Non-pigmented ciliary epithelial cell (primary cell): ENCODE results near the gene SCAP.
"Not testable (repeated sequence)": the region's sequence is repeated elsewhere in the genome, so short reads cannot be mapped to it uniquely, and the experiment has no call there.

Experiments used
- DNase-seq: peaks from one replicate; pipeline ENCODE4 v3.0.0-alpha.2; 2010; ENCODE audit warnings: low read depth

SCAP gene

DNA sequence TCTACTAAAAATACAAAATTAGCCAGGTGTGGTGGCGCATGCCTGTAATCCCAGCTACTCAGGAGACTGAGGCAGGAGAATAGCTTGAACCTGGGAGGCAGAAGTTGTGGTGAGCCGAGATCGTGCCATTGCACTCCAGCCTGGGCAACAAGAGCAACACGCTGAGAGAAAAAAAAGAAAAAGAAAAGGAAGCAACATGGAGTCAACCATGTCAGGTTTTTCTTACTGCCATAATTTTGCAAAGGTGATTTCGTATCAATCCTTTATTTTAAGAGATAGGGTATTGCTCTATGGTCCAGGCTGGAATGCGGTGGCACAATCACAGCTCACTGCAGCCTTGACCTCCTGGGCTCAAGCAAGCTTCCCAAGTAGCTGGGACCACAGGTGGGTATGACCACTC lies 4.5 kb upstream of the SCAP start:
- DNase-seq, result not testable (repeated sequence)

DNA sequence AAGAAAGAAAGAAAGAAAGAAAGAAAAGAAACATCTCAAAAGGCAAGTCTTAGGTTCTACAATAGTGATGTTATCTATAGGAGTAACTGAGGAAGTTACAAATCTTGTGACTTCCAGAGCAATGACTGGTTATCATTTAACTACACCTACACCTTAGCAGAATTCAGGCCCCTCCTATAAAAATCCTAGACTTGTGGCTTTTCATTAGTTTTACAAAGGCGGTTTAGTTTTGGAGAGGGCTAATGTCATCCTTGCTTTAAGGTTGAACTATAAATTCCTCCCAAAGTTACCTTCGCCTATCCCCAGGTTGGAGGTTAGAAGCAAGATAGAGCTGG lies 4.1 kb upstream of the SCAP start:
- DNase-seq, result no peak

DNA sequence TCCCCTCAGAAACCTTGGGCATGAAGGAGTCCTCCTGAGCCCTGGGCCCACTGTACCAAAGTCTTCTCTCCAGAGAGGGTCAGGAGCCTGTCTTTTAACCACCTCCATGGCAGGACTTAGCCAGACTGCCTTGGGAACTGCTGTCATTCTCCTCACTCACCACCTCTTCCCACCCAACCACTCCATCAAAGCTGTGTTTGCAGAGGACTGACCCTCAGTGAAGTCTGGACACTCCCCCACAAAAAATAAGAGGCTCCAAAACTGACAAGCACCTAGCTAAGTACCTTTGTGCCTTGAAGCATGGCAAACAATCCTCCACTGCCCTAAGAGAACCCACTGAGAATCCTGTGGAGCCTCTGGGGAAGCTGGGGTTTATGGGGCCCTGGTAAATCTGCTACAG lies 2.3 kb upstream of the SCAP start:
- DNase-seq, result no peak

DNA sequence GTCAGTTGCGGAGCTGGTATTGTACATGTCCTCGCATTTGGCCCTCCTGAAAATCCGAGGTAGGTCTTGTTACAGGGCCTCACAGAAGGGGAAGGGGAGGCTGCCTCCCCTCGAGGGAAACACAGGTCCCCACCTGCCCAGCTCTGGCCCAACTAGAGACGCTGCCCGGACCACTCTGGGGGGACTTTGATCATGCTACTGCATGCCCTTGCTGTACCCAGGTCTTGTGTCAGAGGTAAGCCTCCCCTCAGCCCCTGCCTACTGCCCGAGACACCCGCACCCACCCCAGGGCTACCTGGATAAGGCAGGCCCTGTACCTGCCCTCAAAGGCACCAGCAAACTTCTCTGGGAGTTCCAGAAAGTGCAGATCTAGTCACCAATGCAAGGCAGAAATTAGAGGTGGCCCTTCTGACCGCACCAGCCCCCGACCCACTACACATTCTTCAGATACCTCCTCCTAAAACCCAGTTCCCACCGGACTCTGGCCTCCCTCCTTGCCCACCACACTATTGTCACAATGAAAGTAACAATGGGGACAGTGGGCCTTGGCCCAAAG lies 981 bp upstream of the SCAP start:
- no peak for DNase-seq

DNA sequence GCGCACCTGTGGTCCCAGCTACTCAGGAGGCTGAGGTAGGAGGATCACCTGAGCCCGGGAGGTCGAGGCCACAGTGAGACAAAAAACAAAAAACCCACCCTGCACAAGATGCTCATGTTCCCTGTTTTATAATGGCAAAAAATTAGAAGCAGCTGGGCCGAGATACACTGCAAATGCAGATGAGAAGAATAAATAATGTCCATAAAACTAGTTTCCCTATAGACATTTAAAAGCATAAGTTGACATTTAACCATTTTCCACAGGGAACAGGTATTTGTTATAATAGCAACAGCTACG lies 537 bp upstream of the SCAP start:
- DNase-seq, result no peak

DNA sequence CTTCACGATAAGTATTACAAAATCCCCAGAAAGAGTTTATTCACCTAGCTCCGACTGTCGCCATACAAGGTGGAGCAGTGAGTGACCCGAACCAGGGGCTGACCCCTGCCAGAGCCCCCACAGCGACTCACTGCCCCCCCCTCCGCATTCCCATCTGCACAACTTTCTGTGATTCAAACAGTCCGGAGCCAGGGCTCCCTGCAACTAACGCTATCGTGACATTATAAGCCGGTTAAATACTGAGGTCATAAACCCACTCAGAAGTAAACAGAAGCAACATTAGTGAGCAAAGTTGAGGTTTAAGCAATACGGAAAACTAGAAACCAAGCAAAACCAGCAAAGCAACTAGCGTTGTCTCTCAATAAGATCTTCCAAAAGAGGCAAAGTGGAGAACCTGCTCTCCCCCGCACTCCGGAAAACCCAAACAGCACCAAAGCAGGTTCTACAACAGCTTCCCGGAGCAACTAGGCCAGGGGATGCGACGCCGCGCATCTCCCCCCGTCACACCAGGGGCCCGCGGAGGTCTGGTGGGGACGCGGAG lies 642 bp downstream of the SCAP start:
- DNase-seq, result no peak

DNA sequence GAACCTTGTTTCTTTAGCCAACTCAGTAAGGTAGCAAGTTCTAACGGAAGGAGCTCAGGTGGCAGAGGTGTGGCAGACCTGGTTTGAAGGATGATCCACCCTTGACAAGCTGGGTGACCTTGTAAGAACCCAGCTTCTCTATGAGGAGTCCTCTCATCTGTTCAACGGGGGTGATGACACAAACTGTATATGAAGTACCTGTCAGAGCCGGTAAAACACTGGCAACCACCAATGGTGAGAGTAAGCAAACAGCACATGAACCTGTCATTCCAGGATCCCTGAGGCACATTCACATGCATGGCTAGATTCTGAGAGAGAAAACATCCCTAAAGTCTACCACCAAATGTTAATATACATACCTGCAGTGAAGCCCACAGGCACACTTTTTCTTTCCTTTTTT lies 2.4 kb downstream of the SCAP start:
- DNase-seq, result no peak

DNA sequence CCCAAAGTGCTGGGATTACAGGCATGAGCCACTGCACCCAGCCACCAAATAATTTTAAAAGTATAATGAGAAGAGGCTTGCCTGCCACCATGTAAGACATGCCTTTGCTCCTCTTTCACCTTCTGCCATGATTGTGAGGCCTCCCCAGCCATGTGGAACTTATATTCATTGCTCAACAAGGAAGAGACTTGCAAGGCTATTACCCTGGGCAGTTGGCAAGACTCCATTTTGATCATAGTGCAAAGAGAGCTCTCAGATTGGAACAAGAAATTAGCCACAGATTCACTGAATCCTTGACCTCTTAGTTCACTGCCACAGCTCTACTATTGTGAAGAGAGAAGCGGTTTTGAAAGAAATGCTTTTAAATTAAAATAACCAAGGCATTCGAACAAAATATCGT lies 6.1 kb downstream of the SCAP start:
- no peak for DNase-seq

DNA sequence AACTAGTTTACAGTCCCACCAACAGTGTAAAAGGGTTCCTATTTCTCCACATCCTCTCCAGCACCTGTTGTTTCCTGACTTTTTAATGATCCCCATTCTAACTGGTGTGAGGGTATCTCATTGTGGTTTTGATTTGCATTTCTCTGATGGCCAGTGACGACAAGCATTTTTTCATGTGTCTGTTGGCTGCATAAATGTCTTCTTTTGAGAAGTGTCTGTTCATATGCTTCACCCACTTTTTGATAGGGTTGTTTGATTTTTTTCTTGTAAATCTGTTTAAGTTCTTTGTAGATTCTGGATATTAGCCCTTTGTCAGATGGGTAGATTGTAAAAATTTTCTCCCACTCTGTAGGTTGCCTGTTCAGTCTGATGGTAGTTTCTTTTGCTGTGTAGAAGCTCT lies 7.4 kb downstream of the SCAP start:
- not testable (repeated sequence) for DNase-seq

DNA sequence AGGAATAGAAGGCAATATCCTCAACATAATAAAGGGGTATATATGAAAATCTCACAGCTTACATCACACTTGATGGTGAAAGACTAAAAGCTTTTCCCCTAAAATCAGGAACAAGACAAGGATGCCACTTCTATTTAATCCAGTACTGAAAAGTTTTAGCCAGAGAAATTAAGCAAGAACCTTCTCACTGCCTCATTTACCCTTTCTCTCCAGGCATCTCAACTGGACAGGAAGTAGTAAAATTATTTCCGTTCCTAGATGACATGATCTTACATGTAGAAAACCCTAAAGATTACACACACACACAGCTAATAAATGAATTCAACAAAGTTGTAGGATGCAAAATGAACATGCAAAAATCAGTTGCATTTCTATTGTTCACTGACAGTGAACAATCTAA lies 11.2 kb downstream of the SCAP start:
- DNase-seq, result no peak

DNA sequence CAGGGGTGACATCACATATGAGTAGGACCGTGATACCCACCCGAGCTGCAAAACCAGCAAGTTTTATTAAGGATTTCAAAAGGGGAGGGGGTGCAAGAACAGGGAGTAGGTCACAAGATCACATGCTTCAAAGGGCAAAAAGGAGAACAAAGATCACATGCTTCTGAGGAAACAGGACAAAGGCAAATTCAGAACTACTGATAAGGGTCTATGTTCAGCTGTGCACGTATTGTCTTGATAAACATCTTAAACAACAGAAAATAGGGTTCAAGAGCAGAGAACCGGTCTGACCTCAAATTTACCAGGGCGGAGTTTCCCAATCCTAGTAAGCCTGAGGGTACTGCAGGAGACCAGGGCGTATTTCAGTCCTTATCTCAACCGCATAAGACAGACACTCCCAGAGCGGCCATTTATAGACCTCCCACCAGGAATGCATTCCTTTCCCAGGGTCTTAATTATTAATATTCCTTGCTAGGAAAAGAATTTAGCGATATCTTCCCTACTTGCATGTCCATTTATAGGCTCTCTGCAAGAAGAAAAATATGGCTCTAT lies 16.1 kb downstream of the SCAP start:
- DNase-seq, result not testable (repeated sequence)

DNA sequence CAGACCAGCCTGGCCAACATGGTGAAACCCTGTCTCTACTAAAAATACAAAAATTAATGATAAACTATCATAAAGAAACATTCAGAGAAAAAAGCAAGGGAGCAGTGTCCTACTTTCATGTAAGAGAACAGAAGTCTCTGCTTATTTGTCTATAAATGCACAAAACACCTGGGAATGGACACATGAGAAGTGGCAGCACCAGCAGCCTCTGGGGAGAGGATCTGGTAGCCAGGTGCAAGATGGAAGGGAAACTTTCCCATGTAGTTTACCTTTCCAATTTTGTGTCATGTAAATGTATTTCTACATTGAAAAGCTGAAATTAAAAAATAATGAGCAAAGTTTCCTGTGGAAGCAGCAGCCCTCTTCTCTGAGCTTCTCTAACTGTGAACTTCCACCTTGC lies 18.8 kb downstream of the SCAP start:
- DNase-seq, result no peak

DNA sequence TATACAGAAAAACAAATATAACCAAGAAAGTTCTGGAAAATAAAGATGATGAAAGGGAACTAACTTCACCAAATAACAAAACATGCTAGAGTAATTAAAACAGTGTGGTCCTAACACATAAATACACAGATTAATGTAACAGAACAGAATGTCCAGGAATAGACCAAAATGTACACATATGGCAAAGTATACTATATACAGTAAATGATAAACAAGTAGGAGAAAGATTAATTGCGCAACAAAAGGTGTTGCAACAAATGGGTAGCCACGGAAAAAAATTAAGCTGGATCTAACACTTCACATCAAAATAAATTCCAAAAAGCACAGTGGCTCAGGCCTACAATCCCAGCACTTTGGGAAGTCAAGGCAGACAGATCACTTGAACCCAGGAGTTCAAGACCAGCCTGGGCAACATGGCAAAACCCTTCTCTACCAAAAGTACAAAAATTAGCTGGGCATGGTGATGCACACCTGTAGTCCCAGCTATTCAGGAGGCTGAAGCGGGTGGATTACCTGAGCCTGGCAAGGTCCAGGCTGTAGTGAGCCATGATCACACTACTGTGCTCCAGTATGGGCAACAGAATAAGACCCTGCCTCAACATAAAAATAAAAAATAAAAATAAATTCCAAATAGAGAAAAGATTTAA lies 19.8 kb downstream of the SCAP start:
- no peak for DNase-seq

DNA sequence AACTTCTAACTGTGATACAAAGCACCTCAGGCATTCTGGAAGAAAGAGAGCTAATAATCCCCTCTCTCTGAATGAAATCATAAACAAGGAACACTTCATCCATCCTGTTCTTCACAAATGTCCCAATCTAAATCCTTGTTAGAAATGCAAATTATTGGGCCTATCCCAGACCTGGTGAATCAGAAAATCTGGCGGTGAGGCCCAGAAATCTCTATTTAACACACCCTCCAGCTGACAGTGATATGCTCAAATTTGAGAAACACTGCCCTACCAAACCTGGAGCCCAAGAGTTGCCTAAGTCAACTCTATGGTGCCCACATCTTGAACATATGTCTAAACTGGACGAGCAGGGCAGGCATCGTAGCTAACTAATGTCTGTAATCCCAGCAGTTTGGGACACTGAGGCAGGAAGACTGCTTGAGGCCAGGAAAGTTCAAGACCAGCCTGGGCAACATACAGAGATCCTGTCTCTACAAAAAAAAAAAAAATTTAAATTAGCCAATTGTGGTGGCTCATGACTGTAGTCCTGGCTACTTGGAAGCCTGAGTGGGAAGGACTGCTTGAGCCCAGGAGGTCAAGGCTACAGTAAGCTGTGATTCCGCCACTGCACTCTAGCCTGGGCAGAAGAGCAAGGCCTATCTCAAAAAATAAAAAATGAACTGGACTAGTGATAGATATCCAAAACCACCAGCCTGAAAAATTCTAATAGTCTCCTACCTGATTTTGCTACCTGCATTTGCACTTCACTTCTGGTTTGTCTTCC lies 23.1 kb downstream of the SCAP start:
- DNase-seq, result no peak

DNA sequence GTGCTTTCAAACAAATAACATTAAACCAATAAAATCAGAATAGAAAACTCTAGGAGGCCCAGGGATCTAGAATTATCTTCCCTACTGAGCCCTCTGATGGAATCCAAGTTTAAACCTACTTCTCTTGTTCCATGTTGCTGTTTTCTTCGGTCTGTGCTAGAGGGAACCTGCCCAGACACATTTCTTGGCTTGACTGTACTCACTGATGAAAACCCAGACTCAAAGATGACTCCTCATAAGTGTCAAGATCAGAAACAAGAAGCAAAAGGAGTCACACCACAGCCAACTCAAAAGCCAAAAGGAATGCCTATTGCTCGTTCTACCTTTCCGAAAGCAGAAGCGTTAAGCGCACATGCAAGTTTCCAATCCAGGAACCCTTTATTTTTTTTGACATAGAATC lies 31.6 kb downstream of the SCAP start:
- no peak for DNase-seq

DNA sequence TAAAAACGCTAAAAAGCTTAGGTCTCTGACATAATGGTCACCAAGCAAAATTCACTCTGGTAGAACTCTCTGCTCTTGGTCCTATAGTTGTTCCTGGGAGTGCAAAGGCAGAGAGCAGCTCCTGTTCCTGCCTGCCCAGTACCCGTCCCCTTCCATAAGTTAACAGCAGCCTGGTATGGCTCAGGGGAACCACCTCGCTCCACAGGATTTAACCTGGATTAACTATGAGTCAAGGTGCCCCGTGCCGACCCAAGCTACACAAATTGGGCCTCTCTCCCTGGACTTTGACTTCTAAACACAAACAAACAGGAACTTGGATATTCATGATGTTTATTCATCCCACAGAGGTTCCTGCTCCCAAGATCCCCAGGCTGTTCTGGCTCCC lies 32.1 kb downstream of the SCAP start:
- no peak for DNase-seq

DNA sequence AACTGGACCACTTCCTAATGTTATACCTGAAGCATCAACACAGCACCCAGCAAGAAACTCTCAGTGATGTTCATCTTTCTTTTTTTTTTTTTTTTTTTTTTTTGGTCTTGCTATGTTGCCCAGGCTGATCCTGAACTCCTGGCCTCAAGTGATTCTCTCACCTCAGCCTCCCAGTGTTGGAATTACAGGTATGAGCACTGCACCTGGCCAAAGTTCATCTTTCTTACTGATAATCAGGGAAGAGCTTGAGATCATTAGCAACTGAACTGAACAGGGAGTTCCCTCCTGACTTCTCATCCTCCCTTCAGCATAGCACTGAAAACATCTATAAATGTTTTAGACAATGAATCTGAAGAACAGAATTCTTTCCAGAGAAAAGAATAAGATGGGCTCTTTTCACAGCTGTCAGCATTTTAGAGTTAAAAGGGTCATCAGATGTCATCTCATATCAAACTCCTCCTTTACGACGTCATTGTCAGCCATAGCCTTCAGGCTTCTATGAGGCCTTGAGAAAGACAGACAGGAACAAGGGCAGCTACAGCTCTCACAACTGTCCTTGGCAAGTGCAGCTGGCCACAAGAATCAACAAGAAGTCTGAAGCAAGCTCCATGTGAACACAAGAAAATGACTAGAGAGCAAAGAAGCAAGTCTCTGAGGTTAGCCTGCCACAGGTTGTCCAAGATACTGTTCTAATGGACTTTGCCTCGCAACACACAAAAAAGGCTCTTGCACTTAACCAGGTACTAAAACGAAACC lies 33.8 kb downstream of the SCAP start:
- DNase-seq, result no peak

DNA sequence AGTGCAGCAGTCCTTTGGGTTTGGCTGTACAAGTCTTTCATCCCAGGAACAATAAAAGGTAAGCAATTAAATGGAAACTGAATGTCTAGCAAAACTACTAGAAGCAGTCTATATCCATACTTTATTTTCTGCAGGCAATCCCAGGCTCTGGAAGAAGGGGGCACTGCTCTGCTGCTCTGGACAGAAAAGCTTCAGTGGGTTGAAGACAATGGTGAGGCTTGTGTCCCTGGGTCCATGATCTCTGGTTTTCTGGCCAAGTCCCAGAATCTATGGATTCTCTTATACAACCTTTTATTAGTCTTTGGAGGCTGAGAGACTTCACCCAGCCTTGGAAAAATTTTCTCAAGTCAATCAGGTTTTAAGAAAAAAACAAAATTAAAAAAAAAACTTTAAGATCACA lies 35.6 kb downstream of the SCAP start:
- DNase-seq, result no peak

DNA sequence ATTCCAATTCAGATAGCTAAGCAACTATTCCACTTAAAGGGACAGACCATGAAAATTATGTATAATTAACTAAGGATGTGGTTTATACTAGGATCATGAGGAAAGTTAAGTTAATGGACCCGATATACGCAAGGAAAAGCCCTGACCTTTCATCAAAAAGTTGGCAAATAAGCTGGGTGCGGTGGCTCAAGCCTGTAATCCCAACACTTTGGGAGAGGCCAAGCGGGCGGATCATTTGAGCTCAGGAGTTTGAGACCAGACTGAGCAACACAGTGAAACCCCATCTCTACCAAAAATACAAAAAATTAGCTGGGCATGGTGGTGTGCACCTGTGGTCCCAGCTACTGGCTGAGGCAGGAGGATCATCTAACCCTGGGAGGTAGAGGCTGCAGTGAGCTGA lies 39.6 kb downstream of the SCAP start:
- DNase-seq, result no peak

DNA sequence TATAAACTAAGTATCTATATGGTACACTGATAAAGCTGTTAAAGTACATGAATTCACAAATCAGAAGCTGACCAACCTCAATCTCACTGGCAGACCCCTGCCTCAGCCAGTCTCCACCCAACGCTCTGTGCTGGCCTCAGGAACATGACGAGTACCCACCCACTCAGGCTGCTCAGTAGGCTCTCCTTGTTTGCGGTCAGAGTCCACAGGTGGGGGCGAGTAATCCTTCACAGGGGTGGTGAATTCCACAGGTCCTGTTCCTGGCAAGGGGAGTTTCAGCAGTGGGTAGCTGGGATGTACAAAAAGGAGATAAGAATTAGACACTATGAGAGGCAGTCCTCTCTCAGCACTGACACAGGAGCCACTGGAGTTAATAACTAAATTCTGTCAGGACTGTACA lies 40.9 kb downstream of the SCAP start:
- no peak for DNase-seq

DNA sequence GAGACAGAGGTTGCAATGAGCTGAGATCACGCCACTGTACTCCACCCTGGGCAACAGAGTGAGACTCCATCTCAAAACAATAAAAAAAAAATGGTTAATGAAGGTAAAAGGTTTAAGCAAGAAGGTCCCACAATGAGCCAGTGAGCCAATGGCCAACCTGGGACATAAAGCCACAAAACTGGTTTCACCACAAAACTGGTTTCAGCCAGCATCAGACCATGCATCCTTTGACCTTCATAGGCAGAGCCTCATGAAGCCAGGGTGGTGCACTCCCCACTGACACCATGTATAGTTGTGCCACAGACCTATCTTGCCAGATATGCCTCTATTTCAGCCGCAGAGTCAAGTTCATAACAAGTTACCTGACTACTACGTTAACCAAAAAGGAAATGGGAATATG lies 41.9 kb downstream of the SCAP start:
- no peak for DNase-seq

DNA sequence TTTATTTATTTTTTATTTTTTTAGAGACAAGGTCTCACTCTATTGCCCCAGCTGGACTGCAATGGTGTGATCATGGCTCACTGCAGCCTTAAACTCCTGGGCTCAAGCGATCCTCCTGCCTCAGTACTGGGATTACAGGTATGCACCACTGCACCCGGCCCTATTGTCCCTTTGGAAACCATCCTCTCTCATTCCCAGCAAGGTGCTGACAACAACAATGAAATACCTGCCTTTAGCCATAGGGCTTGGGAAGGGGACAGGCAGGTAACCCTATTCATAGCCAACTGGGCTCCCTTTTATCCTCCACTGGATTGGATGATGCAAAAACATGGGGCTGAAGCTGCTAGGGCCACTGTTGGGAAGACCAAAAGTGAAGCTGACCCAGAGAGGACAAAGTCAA lies 43.1 kb downstream of the SCAP start:
- no peak for DNase-seq

DNA sequence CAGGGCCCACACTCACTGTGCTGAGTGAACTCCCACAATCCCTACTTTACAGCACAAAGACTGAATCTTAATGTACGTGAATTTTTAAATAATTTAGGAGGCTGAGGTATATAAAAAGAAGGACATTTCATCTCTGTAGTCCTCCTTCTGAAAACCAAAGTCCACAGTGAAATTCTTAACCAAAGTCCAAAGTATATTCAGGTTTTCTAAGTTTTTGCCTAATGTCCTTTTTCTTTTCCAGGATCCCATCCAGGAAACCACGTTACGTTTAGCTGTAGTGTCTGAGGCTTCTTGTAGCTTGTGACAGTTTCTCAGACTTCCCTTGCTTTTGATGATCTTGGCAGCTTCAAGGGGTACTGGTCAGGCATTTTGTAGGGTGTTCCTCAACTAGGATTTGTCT lies 44.5 kb downstream of the SCAP start:
- no peak for DNase-seq
